Peyer's patch (tissue), 4 donors: ENCODE results near the gene ENSA. TPM values are rescaled to one million over a fixed set of nuclear protein-coding genes. Genes with fewer than 3 reads are reported as not detected.
"Not testable (repeated sequence)": the region's sequence is repeated elsewhere in the genome, so short reads cannot be mapped to it uniquely, and the experiment has no call there.

ENCODE experiments used
- DNase-seq, 3 donors: peaks; one replicate each; pipeline ENCODE4 v3.0.0-alpha.2; 2017 to 2019
- H3K27ac ChIP-seq, 4 donors: fragments of 200-600 bp; sonication (generic); one replicate each; pipeline ENCODE4 v1.5.1; 2016 to 2019
- H3K27me3 ChIP-seq, 2 donors: fragments of 200-600 bp; sonication (generic); one replicate each; pipeline ENCODE4 v1.5.1; 2019
- H3K36me3 ChIP-seq, 3 donors: fragments of 200-600 bp; sonication (generic); one replicate each; pipeline ENCODE4 v1.5.1; 2016 to 2019
- H3K4me1 ChIP-seq, 4 donors: fragments of 200-600 bp; sonication (generic); one replicate each; pipeline ENCODE4 v1.5.1; 2016 to 2019
- H3K4me3 ChIP-seq, 4 donors: fragments of 200-600 bp; sonication (generic); 1 replicate in 3 of 4; 2 replicates in 1 of 4; pipeline ENCODE4 v1.5.1; 2016 to 2019; ENCODE audit warnings: mild to moderate bottlenecking in 1 of 4
- H3K9me3 ChIP-seq, 4 donors: fragments of 200-600 bp; sonication (generic); one replicate each; pipeline ENCODE4 v1.5.1; 2016 to 2019; ENCODE audit warnings: mild to moderate bottlenecking in 1 of 4
- POLR2A ChIP-seq, 2 donors: fragments of 450-650 bp; IDR thresholded peaks; one replicate each; pipeline ENCODE4 v1.5.1; 2017; ENCODE audit warnings: antibody characterized with exemption in 2 of 2, mild to moderate bottlenecking in 2 of 2, moderate library complexity in 2 of 2
- total RNA-seq, 4 donors: library from RNA; depleted of rRNA; stranded (reverse); fragments of >200 nt; gene quantifications; one replicate each; pipeline ENCODE4 v1.1.0, GENCODE V29; 2016
- TF ChIP-seq, protein P1 (sequence below), 6 experiments: fragments of 450-650 bp in 4 of 6; fragments of 200-600 bp in 2 of 6; sonication (generic) in 1 of 6; IDR thresholded peaks; one replicate each; pipeline ENCODE4 v1.5.1; 2017 to 2019; ENCODE audit warnings: antibody characterized with exemption in 6 of 6, mild to moderate bottlenecking in 3 of 6, moderate library complexity in 1 of 6

The ENSA gene
- total RNA-seq, 4 donors from 2014 or later = 173 to 231 (median 206) TPM

DNA sequence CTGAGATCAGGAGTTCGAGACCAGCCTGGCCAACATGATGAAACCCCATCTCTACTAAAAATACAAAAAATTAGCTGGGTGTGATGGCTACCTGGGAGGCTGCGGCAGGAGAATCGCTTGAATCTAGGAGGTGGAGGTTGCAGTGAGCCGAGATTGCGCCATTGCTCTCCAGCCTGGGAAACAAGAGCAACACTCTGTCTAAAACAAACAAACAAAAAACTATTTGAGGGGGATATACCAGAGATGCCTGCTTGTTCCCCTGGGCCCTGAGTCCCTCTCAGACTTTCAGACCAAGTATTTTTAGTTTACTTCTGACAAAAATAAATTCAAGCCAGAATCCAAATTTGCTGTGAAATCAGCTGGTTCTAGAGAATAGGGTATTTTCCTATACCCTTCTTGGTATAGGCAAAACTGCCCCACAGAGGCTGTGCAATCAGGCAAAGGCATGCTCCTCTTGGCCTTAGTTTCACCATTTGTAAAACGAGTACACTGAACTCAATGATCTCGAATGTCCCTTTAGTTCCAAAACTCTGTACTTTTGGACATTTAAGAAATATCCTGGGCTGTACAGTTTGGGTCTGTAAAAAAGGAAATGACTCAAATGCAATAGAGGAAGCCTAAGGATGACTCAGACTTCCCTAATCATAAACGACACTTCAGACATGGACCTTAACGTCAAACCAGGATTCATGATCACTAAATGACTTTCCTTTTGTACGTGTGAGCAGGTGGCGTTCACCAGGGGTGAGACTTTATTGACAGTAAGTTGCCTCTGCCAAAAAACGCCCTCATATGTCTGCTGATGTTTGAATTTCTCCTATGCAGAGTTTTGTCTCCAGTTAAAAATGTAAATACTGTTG lies 16.1 kb downstream of the ENSA start:
- H3K36me3 ChIP-seq = peaks cover 0 to 5% (median 0%) of the 10 kb centered on the region in 3 donors
- no peak for TF ChIP-seq POLR2A (IDR thresholded peaks at IDR 0.05)
- TF ChIP-seq, protein P1, sequence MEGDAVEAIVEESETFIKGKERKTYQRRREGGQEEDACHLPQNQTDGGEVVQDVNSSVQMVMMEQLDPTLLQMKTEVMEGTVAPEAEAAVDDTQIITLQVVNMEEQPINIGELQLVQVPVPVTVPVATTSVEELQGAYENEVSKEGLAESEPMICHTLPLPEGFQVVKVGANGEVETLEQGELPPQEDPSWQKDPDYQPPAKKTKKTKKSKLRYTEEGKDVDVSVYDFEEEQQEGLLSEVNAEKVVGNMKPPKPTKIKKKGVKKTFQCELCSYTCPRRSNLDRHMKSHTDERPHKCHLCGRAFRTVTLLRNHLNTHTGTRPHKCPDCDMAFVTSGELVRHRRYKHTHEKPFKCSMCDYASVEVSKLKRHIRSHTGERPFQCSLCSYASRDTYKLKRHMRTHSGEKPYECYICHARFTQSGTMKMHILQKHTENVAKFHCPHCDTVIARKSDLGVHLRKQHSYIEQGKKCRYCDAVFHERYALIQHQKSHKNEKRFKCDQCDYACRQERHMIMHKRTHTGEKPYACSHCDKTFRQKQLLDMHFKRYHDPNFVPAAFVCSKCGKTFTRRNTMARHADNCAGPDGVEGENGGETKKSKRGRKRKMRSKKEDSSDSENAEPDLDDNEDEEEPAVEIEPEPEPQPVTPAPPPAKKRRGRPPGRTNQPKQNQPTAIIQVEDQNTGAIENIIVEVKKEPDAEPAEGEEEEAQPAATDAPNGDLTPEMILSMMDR (IDR thresholded peaks at IDR 0.05) = no peak
- peak overlapping the region; percentile 57 to 91 (median 84) for H3K27ac ChIP-seq
- peaks cover 0 to 60% (median 21%) of the 10 kb centered on the region in 4 donors for H3K4me1 ChIP-seq
- H3K27me3 ChIP-seq = no peaks in the 10 kb centered on the region
- DNase-seq = peak in 1 of 3 donors; percentile 82
- no peaks in the 10 kb centered on the region for H3K9me3 ChIP-seq
- H3K4me3 ChIP-seq = no peak overlapping the region

- DNase-seq = no peak
- Histone ChIP-seq H3K4me3 (no peak overlapping the region), H3K9me3 (no peaks in the 10 kb centered on the region), H3K27ac (peak overlapping the region; percentile 57 to 91 (median 84)), H3K4me1 (peaks cover 0 to 60% (median 21%) of the 10 kb centered on the region in 4 donors), H3K27me3 (no peaks in the 10 kb centered on the region), H3K36me3 (no peaks in the 10 kb centered on the region)
- TF ChIP-seq, protein P1 (IDR thresholded peaks at IDR 0.05) = no peak
- TF ChIP-seq POLR2A (IDR thresholded peaks at IDR 0.05) = no peak
Observed at GRCh38 chr1:150612014-150612345, 17.4 kb downstream of the ENSA start.

DNA sequence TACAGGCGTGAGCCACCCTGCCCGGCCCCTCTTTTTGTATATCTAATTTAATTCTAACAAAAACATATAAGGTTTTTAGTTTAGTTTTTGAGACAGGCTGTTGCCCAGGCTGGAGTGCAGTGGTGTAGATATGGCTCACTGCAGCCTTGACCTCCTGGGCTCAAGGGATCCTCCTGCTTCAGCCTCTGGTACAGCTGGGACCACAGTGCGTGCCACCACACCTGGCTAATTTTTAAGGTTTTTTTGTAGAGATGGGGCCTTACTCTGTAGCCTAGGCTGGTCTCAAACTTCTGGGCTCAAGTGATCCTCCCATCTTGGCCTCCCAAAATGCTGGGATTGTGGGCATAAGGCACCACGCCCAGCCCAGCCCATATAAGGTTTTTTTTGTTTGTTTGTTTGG lies 18.8 kb downstream of the ENSA start:
- peak overlapping the region; percentile 57 to 91 (median 84) for H3K27ac ChIP-seq
- TF ChIP-seq, protein P1 (IDR thresholded peaks at IDR 0.05) = no peak
- no peak for TF ChIP-seq POLR2A (IDR thresholded peaks at IDR 0.05)
- no peaks in the 10 kb centered on the region for H3K27me3 ChIP-seq
- H3K36me3 ChIP-seq = no peaks in the 10 kb centered on the region
- no peak overlapping the region for H3K4me3 ChIP-seq
- no peak for DNase-seq
- H3K4me1 ChIP-seq = peaks cover 0 to 57% (median 21%) of the 10 kb centered on the region in 4 donors
- no peaks in the 10 kb centered on the region for H3K9me3 ChIP-seq

- DNase-seq = no peak
- TF ChIP-seq POLR2A (IDR thresholded peaks at IDR 0.05) = no peak
- TF ChIP-seq, protein P1 (IDR thresholded peaks at IDR 0.05) = no peak
- Histone ChIP-seq H3K27me3 (no peaks in the 10 kb centered on the region), H3K27ac (peak overlapping the region; percentile 40 to 91 (median 68)), H3K4me1 (peaks cover 0 to 52% (median 21%) of the 10 kb centered on the region in 4 donors), H3K9me3 (no peaks in the 10 kb centered on the region), H3K4me3 (no peak overlapping the region), H3K36me3 (no peaks in the 10 kb centered on the region)
Observed at GRCh38 chr1:150609732-150610131, 19.7 kb downstream of the ENSA start.

- peak in 1 of 3 donors; percentile 44 for DNase-seq
- Histone ChIP-seq H3K4me1 (peaks cover 0 to 31% (median 8%) of the 10 kb centered on the region in 4 donors), H3K27ac (peak overlapping the region in 1 of 4 donors; percentile 2), H3K4me3 (no peak overlapping the region), H3K27me3 (no peaks in the 10 kb centered on the region), H3K36me3 (no peaks in the 10 kb centered on the region), H3K9me3 (no peaks in the 10 kb centered on the region)
- TF ChIP-seq POLR2A (IDR thresholded peaks at IDR 0.05) = no peak
- TF ChIP-seq, protein P1 (IDR thresholded peaks at IDR 0.05) = no peak
Observed at GRCh38 chr1:150606463-150607142, 22.8 kb downstream of the ENSA start.

GRCh38 chr1:150605451-150605731 lies 24.0 kb downstream of the ENSA start:
- H3K4me3 ChIP-seq, H3K36me3 ChIP-seq, H3K27me3 ChIP-seq, H3K9me3 ChIP-seq: not testable (repeated sequence)
- peak overlapping the region in 1 of 4 donors; percentile 81 for H3K27ac ChIP-seq
- peaks cover 0 to 19% (median 3%) of the 10 kb centered on the region in 4 donors for H3K4me1 ChIP-seq
- DNase-seq = peak in 1 of 3 donors; percentile 25
